CD8-positive, alpha-beta memory T cell (primary cell): ENCODE measurements around the gene RPS6KA4. TPM values are rescaled to one million over a fixed set of nuclear protein-coding genes. Genes with fewer than 3 reads are reported as not detected.
A peak's percentile ranks its signal among the peaks of the same experiment; 100 is the strongest.

Experiments used
- CTCF ChIA-PET: fragments of 350-600 bp; sonication (Branson Sonifier 250); formaldehyde crosslinking; loops from one replicate; lab custom pipeline; 2021; ENCODE audit warnings: antibody characterized with exemption; lab: Charles Lee
- POLR2A ChIA-PET: fragments of 350-600 bp; sonication (Branson Sonifier 250); formaldehyde crosslinking; loops from one replicate; lab custom pipeline; 2021; ENCODE audit warnings: antibody characterized with exemption; lab: Charles Lee
- DNase-seq, 5 donors: peaks; one replicate each; pipeline versions ENCODE4 v3.0.0 to v3.0.0-alpha.2; 2020 to 2022; ENCODE audit warnings: mixed read lengths in 1 of 5
- H3K27ac ChIP-seq: one replicate; pipeline ENCODE4 v1.7.0; 2013; ENCODE audit warnings: low read depth, mild to moderate bottlenecking, low read length, moderate library complexity
- H3K27me3 ChIP-seq: 2 replicates; pipeline ENCODE4 v1.7.0; 2013; ENCODE audit warnings: low read length, mild to moderate bottlenecking; ENCODE audit not compliant: insufficient read depth, poor library complexity, severe bottlenecking
- H3K36me3 ChIP-seq: 2 replicates; pipeline ENCODE4 v1.7.0; 2013; ENCODE audit warnings: mild to moderate bottlenecking, low read length, moderate library complexity; ENCODE audit not compliant: insufficient read depth
- H3K4me1 ChIP-seq: 2 replicates; pipeline ENCODE4 v1.7.0; 2013; ENCODE audit warnings: mild to moderate bottlenecking, low read length, moderate library complexity; ENCODE audit not compliant: insufficient read depth
- H3K4me3 ChIP-seq: 2 replicates; pipeline ENCODE4 v1.7.0; 2013; ENCODE audit warnings: mild to moderate bottlenecking, low read length
- H3K9me3 ChIP-seq: 2 replicates; pipeline ENCODE4 v1.7.0; 2013; ENCODE audit warnings: mild to moderate bottlenecking, low read length
- H3K27ac Mint-ChIP-seq, 8 donors: one replicate each; pipeline ENCODE4 v1.8.0; 2020 to 2021; ENCODE audit warnings: mixed read lengths in 8 of 8, mild to moderate bottlenecking in 6 of 8, inconsistent platforms in 3 of 8, moderate library complexity in 3 of 8
- H3K27me3 Mint-ChIP-seq, 2 donors: one replicate each; pipeline ENCODE4 v1.8.0; 2020 to 2021; ENCODE audit warnings: mixed read lengths in 2 of 2, mild to moderate bottlenecking in 1 of 2, moderate library complexity in 1 of 2
- H3K36me3 Mint-ChIP-seq, 3 donors: one replicate each; pipeline ENCODE4 v1.8.0; 2020 to 2021; ENCODE audit warnings: mixed read lengths in 3 of 3, inconsistent platforms in 1 of 3, mild to moderate bottlenecking in 1 of 3
- H3K4me1 Mint-ChIP-seq, 3 donors: one replicate each; pipeline ENCODE4 v1.8.0; 2020 to 2021; ENCODE audit warnings: mixed read lengths in 3 of 3, inconsistent platforms in 1 of 3, mild to moderate bottlenecking in 1 of 3
- H3K4me3 Mint-ChIP-seq, 7 donors: one replicate each; pipeline ENCODE4 v1.8.0; 2020 to 2021; ENCODE audit warnings: mixed read lengths in 7 of 7, mild to moderate bottlenecking in 6 of 7, moderate library complexity in 4 of 7, inconsistent platforms in 2 of 7
- H3K9me3 Mint-ChIP-seq, 5 donors: one replicate each; pipeline ENCODE4 v1.8.0; 2020 to 2022; ENCODE audit warnings: mixed read lengths in 5 of 5, mild to moderate bottlenecking in 3 of 5, moderate library complexity in 2 of 5, inconsistent platforms in 1 of 5
- polyA plus RNA-seq: library from polyadenylated mRNA; unstranded; fragments of 300-500 nt; fragmentation: Illumina TruSeq; gene quantifications from one replicate; pipeline ENCODE4 v1.2.3, GENCODE V29; 2021
- total RNA-seq, 2 experiments: library from RNA; stranded (reverse); gene quantifications; one replicate each; pipeline ENCODE4 v1.2.3, GENCODE V29; 2021

The RPS6KA4 gene
- total and polyA plus RNA-seq, 3 experiments from 2014 or later = 15.9 to 39.0 (median 38.0) TPM

- peak in 3 of 5 donors; percentile 37 to 64 (median 39) for DNase-seq
- Mint-ChIP-seq H3K27me3 (peaks cover 0 to 7% of the 10 kb centered on the region in 2 donors), H3K4me1 (peaks cover 36 to 52% (median 37%) of the 10 kb centered on the region in 3 donors), H3K36me3 (peaks cover 4 to 67% (median 10%) of the 10 kb centered on the region in 3 donors), H3K9me3 (no peaks in the 10 kb centered on the region), H3K27ac (peak overlapping the region; percentile 98 to 100 (median 99)), H3K4me3 (peak overlapping the region; percentile 89 to 97 (median 94))
- ChIA-PET POLR2A (interaction anchor here (0.9 to 3.4 kb wide), 16 partner anchors 10 to 1461 kb away, joined by 3 to 42 read pairs (median 10); partner anchors contain the start of genes BAD, CCDC88B, ESRRA and FERMT3), CTCF (interaction anchor here (0.9 to 3.6 kb wide), 19 partner anchors 12 to 427 kb away, joined by 3 to 61 read pairs (median 4); partner anchors contain the start of genes BAD, CATSPERZ, CCDC88B and ESRRA)
- Histone ChIP-seq H3K27me3 (no peaks in the 10 kb centered on the region), H3K36me3 (no peaks in the 10 kb centered on the region), H3K4me3 (peak overlapping the region; percentile 77), H3K4me1 (peaks cover 14% of the 10 kb centered on the region), H3K27ac (peak overlapping the region; percentile 97), H3K9me3 (no peaks in the 10 kb centered on the region)
Measured at GRCh38 chr11:64316672-64317324, 42.2 kb upstream of the RPS6KA4 start.

DNA sequence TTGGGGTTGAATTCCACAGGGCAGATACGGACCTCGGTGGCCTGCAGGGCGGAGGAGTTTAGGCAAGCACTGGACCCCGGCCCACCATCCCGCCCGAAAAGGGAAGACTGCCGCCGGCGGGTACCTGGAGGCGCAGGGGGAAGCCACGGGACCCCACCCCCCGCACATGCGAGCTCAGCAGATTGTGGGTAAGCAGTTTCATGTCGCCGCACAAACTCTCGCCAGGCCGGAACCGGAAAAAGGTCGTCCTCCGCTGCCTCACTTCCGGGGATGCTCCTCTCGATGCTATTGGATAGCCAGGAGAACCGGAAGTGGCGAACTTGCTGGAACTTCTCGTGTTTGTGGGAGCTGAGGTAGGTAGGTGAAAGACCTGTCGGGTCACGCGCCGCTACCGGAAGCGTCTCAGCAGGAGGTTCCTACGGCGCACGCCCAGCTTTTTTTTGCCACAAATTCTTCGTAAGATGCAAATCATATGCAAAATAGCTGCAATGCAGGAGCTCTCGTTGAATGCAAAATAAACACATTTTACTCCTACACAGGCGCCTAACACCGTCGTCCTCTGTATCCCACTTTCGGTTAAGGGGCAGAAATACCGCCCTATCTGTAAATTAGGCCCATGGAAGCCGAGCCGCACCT lies 41.5 kb upstream of the RPS6KA4 start, which contains the start of gene TRMT112:
TRMT112 (minus strand) TSS at position 235 of the 636 bp plus-strand sequence; CDS start at position 202, 33 bp downstream.
- H3K36me3 ChIP-seq = no peaks in the 10 kb centered on the region
- Mint-ChIP-seq H3K36me3 (peaks cover 4 to 69% (median 10%) of the 10 kb centered on the region in 3 donors), H3K27ac (peak within 1 kb of the TSS; percentile 98 to 100 (median 99)), H3K9me3 (no peaks in the 10 kb centered on the region), H3K4me3 (peak within 1 kb of the TSS; percentile 89 to 97 (median 94)), H3K27me3 (peaks cover 0 to 7% of the 10 kb centered on the region in 2 donors), H3K4me1 (peaks cover 35 to 50% (median 37%) of the 10 kb centered on the region in 3 donors)
- no peaks in the 10 kb centered on the region for H3K27me3 ChIP-seq
- ChIA-PET CTCF (interaction anchor here (0.7 to 3.6 kb wide), 28 partner anchors 10 to 426 kb away, joined by 3 to 61 read pairs (median 4); partner anchors contain the start of genes BAD, CCDC88B, ESRRA and FERMT3), POLR2A (interaction anchor here (0.6 to 3.4 kb wide), 27 partner anchors 10 to 1590 kb away, joined by 3 to 42 read pairs (median 4); partner anchors contain the start of genes BAD, CCDC88B, ESRRA and FERMT3)
- peak within 1 kb of the TSS; percentile 93 for H3K4me3 ChIP-seq
- DNase-seq = peak; percentile 92 to 99 (median 97)
- H3K9me3 ChIP-seq = no peaks in the 10 kb centered on the region
- peak within 1 kb of the TSS; percentile 97 for H3K27ac ChIP-seq
- peaks cover 14% of the 10 kb centered on the region for H3K4me1 ChIP-seq

- Histone ChIP-seq H3K27ac (peak within 1 kb of the TSS; percentile 97), H3K36me3 (no peaks in the 10 kb centered on the region), H3K9me3 (no peaks in the 10 kb centered on the region), H3K4me3 (peak within 1 kb of the TSS; percentile 93), H3K4me1 (peaks cover 14% of the 10 kb centered on the region), H3K27me3 (no peaks in the 10 kb centered on the region)
- ChIA-PET POLR2A (interaction anchor here (0.5 to 3.4 kb wide), 29 partner anchors 9 to 1591 kb away, joined by 3 to 42 read pairs (median 4); partner anchors contain the start of genes BAD, CCDC88B, ESRRA and FERMT3), CTCF (interaction anchor here (0.7 to 3.6 kb wide), 27 partner anchors 9 to 370 kb away, joined by 3 to 61 read pairs (median 5); partner anchors contain the start of genes BAD, CCDC88B, ESRRA and FERMT3)
- H3K9me3 Mint-ChIP-seq = no peaks in the 10 kb centered on the region
- peaks cover 28 to 43% (median 30%) of the 10 kb centered on the region in 3 donors for H3K4me1 Mint-ChIP-seq
- H3K27me3 Mint-ChIP-seq = peaks cover 0 to 7% of the 10 kb centered on the region in 2 donors
- H3K27ac Mint-ChIP-seq = peak within 1 kb of the TSS; percentile 98 to 100 (median 99)
- peak; percentile 92 to 98 (median 97) for DNase-seq
- H3K4me3 Mint-ChIP-seq = peak within 1 kb of the TSS; percentile 89 to 97 (median 94)
- peaks cover 4 to 62% (median 5%) of the 10 kb centered on the region in 3 donors for H3K36me3 Mint-ChIP-seq
Measured at GRCh38 chr11:64317961-64318765, 40.8 kb upstream of the RPS6KA4 start, which contains the start of gene PRDX5. Gene PRDX5 (plus strand): TSS chr11:64318121. CDS start chr11:64318216, 95 bp downstream.

GRCh38 chr11:64318766-64319761 lies 39.9 kb upstream of the RPS6KA4 start:
- no peaks in the 10 kb centered on the region for H3K9me3 ChIP-seq
- H3K4me3 Mint-ChIP-seq = peak overlapping the region; percentile 89 to 97 (median 94)
- no peaks in the 10 kb centered on the region for H3K36me3 ChIP-seq
- peak overlapping the region; percentile 97 for H3K27ac ChIP-seq
- peaks cover 4 to 60% (median 5%) of the 10 kb centered on the region in 3 donors for H3K36me3 Mint-ChIP-seq
- H3K4me3 ChIP-seq = peak overlapping the region; percentile 93
- ChIA-PET CTCF (interaction anchor here (2.9 to 3.6 kb wide), 3 partner anchors 13 to 21 kb away, joined by 34 to 61 read pairs (median 42); partner anchors contain the start of genes CCDC88B and ESRRA), POLR2A (interaction anchor here (1.1 to 3.4 kb wide), 5 partner anchors 15 to 816 kb away, joined by 3 to 42 read pairs (median 28); partner anchors contain the start of genes CCDC88B, ESRRA and SYVN1)
- no peak for DNase-seq
- H3K27me3 ChIP-seq = no peaks in the 10 kb centered on the region
- peaks cover 0 to 7% of the 10 kb centered on the region in 2 donors for H3K27me3 Mint-ChIP-seq
- H3K4me1 Mint-ChIP-seq = peaks cover 26 to 41% (median 29%) of the 10 kb centered on the region in 3 donors
- H3K27ac Mint-ChIP-seq = peak overlapping the region; percentile 98 to 100 (median 99)
- H3K9me3 Mint-ChIP-seq = no peaks in the 10 kb centered on the region
- peaks cover 14% of the 10 kb centered on the region for H3K4me1 ChIP-seq

- peak overlapping the region in 4 of 8 donors; percentile 33 to 79 (median 51) for H3K27ac Mint-ChIP-seq
- POLR2A ChIA-PET = no interaction called here
- H3K4me1 Mint-ChIP-seq = peaks cover 26 to 41% (median 27%) of the 10 kb centered on the region in 3 donors
Measured at GRCh38 chr11:64320556-64320955, 38.4 kb upstream of the RPS6KA4 start.

DNA sequence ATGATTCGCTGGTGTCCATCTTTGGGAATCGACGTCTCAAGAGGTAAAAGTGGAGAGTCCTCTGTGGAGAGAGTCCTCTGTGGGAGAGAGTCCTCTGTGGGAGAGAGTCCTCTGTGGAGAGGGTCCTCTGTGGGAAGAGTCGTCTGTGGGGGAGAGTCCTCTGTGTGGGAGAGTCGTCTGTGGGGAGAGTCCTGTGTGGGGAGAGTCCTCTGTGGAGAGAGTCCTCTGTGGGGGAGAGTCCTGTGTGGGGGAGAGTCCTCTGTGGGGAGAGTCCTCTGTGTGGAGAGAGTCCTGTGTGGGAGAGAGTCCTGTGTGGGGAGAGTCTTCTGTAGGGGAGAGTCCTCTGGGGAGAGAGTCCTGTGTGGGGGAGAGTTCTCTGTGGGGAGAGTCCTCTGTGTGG lies 37.9 kb upstream of the RPS6KA4 start:
- no peaks in the 10 kb centered on the region for H3K9me3 ChIP-seq
- Mint-ChIP-seq H3K9me3 (no peaks in the 10 kb centered on the region), H3K36me3 (peaks cover 4 to 47% (median 4%) of the 10 kb centered on the region in 3 donors), H3K27me3 (peaks cover 0 to 7% of the 10 kb centered on the region in 2 donors), H3K4me3 (peak overlapping the region in 2 of 7 donors; percentile 11 to 78), H3K27ac (peak overlapping the region in 6 of 8 donors; percentile 18 to 79 (median 51)), H3K4me1 (peaks cover 26 to 41% (median 27%) of the 10 kb centered on the region in 3 donors)
- no peaks in the 10 kb centered on the region for H3K36me3 ChIP-seq
- no peak overlapping the region for H3K27ac ChIP-seq
- ChIA-PET CTCF (no interaction called here), POLR2A (no interaction called here)
- peaks cover 14% of the 10 kb centered on the region for H3K4me1 ChIP-seq
- H3K4me3 ChIP-seq = no peak overlapping the region
- H3K27me3 ChIP-seq = no peaks in the 10 kb centered on the region
- DNase-seq = no peak

More at GRCh38 chr11:64320556-64320955, 38.4 kb upstream of the RPS6KA4 start:
- CTCF ChIA-PET = no interaction called here
- Histone ChIP-seq H3K36me3 (no peaks in the 10 kb centered on the region), H3K4me1 (peaks cover 14% of the 10 kb centered on the region), H3K27ac (no peak overlapping the region), H3K27me3 (no peaks in the 10 kb centered on the region), H3K4me3 (no peak overlapping the region), H3K9me3 (no peaks in the 10 kb centered on the region)
- H3K27me3 Mint-ChIP-seq = peaks cover 0 to 7% of the 10 kb centered on the region in 2 donors
- no peak for DNase-seq
- no peak overlapping the region for H3K4me3 Mint-ChIP-seq
- no peaks in the 10 kb centered on the region for H3K9me3 Mint-ChIP-seq
- peaks cover 4 to 47% (median 4%) of the 10 kb centered on the region in 3 donors for H3K36me3 Mint-ChIP-seq
